Dendritic cell treated with granulocyte-macrophage colony-stimulating factor and Interleukin-4, amounts not matched to agents 40 ng/mL and 50 ng/mL, for 4 days (primary cell): Measurements from ENCODE around the gene SULT2A1.

Experiments used
- H3K27ac Mint-ChIP-seq: one replicate; pipeline ENCODE4 v1.8.0; 2022; ENCODE audit warnings: mild to moderate bottlenecking, mixed read lengths
- H3K27me3 Mint-ChIP-seq: one replicate; pipeline ENCODE4 v1.8.0; 2022; ENCODE audit warnings: mild to moderate bottlenecking, mixed read lengths
- H3K36me3 Mint-ChIP-seq: one replicate; pipeline ENCODE4 v1.8.0; 2022; ENCODE audit warnings: low read depth, mixed read lengths
- H3K4me1 Mint-ChIP-seq: one replicate; pipeline ENCODE4 v1.8.0; 2022; ENCODE audit warnings: low read depth, mixed read lengths
- H3K4me3 Mint-ChIP-seq: one replicate; pipeline ENCODE4 v1.8.0; 2022; ENCODE audit warnings: mild to moderate bottlenecking, moderate library complexity, mixed read lengths
- H3K9me3 Mint-ChIP-seq: one replicate; pipeline ENCODE4 v1.8.0; 2022; ENCODE audit warnings: mixed read lengths
- intact Hi-C: fragments of 100-400 bp; cut with micrococcal nuclease; formaldehyde crosslinking; loops from one replicate; pipeline ENCODE4 v1.15.0; 2022

The SULT2A1 gene

DNA sequence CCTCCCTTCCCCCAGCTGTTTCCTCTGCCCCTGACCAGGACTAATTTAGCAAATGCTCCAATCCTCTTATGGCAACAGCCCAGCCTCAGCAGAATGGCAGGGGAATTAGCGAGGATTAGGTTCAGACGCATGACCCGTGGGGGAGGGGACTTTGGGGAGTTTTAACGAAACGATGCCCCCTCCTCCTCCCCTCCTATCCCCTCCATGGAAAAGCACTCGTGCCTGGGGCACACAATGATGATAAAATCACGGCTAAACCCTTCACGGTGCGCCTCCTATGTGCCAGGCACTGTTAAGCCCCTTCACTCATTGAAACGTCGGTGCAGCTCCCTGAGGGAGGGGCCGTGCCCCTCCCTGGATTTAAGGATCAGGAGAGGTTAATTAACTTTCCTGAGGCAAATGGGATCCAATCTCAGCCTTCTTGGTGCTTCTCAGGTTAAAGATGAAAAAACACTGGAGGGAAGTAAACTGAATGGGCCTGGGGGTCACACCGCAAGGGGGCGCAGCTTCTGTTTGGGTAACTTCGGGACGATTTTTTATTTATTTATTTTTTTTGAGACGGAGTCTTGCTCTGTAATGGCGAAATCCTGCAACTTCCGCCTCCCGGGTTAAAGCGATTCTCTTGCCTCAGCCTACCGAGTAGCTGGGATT, 37.2 kb downstream of the SULT2A1 start:
- H3K9me3 Mint-ChIP-seq: no peaks in the 10 kb centered on the region
- intact Hi-C loops: no loop called here
- H3K27me3 Mint-ChIP-seq: peaks cover 53% of the 10 kb centered on the region
- no peak overlapping the region for H3K4me3 Mint-ChIP-seq
- no peak overlapping the region for H3K27ac Mint-ChIP-seq
- H3K36me3 Mint-ChIP-seq: no peaks in the 10 kb centered on the region
- peaks cover 8% of the 10 kb centered on the region for H3K4me1 Mint-ChIP-seq

- intact Hi-C loops: no loop called here
- Mint-ChIP-seq H3K27ac (no peak overlapping the region), H3K4me3 (no peak overlapping the region), H3K36me3 (no peaks in the 10 kb centered on the region), H3K9me3 (no peaks in the 10 kb centered on the region), H3K27me3 (peaks cover 49% of the 10 kb centered on the region), H3K4me1 (peaks cover 8% of the 10 kb centered on the region)
Observed at GRCh38 chr19:47848425-47848822, 37.7 kb downstream of the SULT2A1 start.

GRCh38 chr19:47842941-47843340, 43.2 kb downstream of the SULT2A1 start:
- intact Hi-C loops: no loop called here
- no peak overlapping the region for H3K4me3 Mint-ChIP-seq
- no peaks in the 10 kb centered on the region for H3K9me3 Mint-ChIP-seq
- no peak overlapping the region for H3K27ac Mint-ChIP-seq
- no peaks in the 10 kb centered on the region for H3K4me1 Mint-ChIP-seq
- peaks cover 12% of the 10 kb centered on the region for H3K27me3 Mint-ChIP-seq
- no peaks in the 10 kb centered on the region for H3K36me3 Mint-ChIP-seq

GRCh38 chr19:47839913-47840312, 46.2 kb downstream of the SULT2A1 start:
- Mint-ChIP-seq H3K36me3 (no peaks in the 10 kb centered on the region), H3K9me3 (no peaks in the 10 kb centered on the region), H3K27ac (no peak overlapping the region), H3K27me3 (peaks cover 4% of the 10 kb centered on the region), H3K4me3 (no peak overlapping the region), H3K4me1 (no peaks in the 10 kb centered on the region)
- intact Hi-C loops: no loop called here

GRCh38 chr19:47839411-47839810, 46.7 kb downstream of the SULT2A1 start:
- Mint-ChIP-seq H3K4me1 (no peaks in the 10 kb centered on the region), H3K9me3 (no peaks in the 10 kb centered on the region), H3K27me3 (peaks cover 4% of the 10 kb centered on the region), H3K36me3 (no peaks in the 10 kb centered on the region), H3K27ac (no peak overlapping the region), H3K4me3 (no peak overlapping the region)
- intact Hi-C loops: no loop called here

DNA sequence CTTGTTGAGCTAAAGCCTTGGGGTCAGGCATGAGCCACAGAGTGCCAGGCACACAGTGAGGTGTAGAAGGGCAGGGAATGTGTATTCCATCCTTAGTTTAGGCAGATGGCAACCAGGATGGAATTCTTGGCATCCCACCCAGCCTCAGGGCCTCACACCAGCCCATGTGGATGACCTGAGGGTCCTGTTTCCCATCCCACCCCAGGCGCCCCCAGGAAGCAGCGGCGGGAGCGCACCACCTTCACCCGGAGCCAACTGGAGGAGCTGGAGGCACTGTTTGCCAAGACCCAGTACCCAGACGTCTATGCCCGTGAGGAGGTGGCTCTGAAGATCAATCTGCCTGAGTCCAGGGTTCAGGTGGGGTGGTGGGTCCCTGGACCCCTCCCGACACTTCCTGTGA, 50.1 kb downstream of the SULT2A1 start:
- no peaks in the 10 kb centered on the region for H3K9me3 Mint-ChIP-seq
- no peaks in the 10 kb centered on the region for H3K4me1 Mint-ChIP-seq
- H3K4me3 Mint-ChIP-seq: no peak overlapping the region
- intact Hi-C loops: no loop called here
- H3K36me3 Mint-ChIP-seq: no peaks in the 10 kb centered on the region
- H3K27ac Mint-ChIP-seq: no peak overlapping the region
- H3K27me3 Mint-ChIP-seq: peaks cover 1% of the 10 kb centered on the region

GRCh38 chr19:47832723-47833122, 53.4 kb downstream of the SULT2A1 start:
- no peak overlapping the region for H3K4me3 Mint-ChIP-seq
- no peaks in the 10 kb centered on the region for H3K36me3 Mint-ChIP-seq
- peaks cover 8% of the 10 kb centered on the region for H3K27me3 Mint-ChIP-seq
- H3K9me3 Mint-ChIP-seq: no peaks in the 10 kb centered on the region
- intact Hi-C loops: no loop called here
- H3K4me1 Mint-ChIP-seq: no peaks in the 10 kb centered on the region
- no peak overlapping the region for H3K27ac Mint-ChIP-seq

DNA sequence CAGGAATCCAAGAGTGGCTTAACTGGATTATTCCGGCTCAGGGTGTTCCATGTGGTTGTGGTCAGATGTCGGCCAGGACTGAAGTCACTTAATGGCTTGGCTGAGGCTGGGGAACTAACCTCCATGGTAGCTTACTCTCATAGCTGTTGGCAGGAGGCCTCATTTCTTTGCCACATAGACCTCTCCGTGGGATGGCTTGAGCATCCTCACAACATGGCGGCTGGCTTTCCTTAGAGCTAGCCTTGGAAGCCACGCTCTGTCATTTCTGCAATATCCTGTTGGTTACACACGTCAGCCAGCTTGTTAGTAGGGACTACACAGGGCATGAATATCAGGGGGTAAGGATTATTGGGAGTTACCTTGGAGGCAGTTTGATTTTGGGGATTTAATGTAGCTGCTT, 59.3 kb downstream of the SULT2A1 start:
- intact Hi-C loops: no loop called here
- no peak overlapping the region for H3K4me3 Mint-ChIP-seq
- H3K4me1 Mint-ChIP-seq: no peaks in the 10 kb centered on the region
- H3K27ac Mint-ChIP-seq: no peak overlapping the region
- H3K9me3 Mint-ChIP-seq: peaks cover 9% of the 10 kb centered on the region
- H3K27me3 Mint-ChIP-seq: peaks cover 11% of the 10 kb centered on the region
- H3K36me3 Mint-ChIP-seq: no peaks in the 10 kb centered on the region

- H3K9me3 Mint-ChIP-seq: peaks cover 9% of the 10 kb centered on the region
- peaks cover 31% of the 10 kb centered on the region for H3K27me3 Mint-ChIP-seq
- H3K27ac Mint-ChIP-seq: no peak overlapping the region
- intact Hi-C loops: no loop called here
- H3K36me3 Mint-ChIP-seq: no peaks in the 10 kb centered on the region
- H3K4me1 Mint-ChIP-seq: peaks cover 8% of the 10 kb centered on the region
- H3K4me3 Mint-ChIP-seq: no peak overlapping the region
Observed at GRCh38 chr19:47824396-47824795, 61.7 kb downstream of the SULT2A1 start.

DNA sequence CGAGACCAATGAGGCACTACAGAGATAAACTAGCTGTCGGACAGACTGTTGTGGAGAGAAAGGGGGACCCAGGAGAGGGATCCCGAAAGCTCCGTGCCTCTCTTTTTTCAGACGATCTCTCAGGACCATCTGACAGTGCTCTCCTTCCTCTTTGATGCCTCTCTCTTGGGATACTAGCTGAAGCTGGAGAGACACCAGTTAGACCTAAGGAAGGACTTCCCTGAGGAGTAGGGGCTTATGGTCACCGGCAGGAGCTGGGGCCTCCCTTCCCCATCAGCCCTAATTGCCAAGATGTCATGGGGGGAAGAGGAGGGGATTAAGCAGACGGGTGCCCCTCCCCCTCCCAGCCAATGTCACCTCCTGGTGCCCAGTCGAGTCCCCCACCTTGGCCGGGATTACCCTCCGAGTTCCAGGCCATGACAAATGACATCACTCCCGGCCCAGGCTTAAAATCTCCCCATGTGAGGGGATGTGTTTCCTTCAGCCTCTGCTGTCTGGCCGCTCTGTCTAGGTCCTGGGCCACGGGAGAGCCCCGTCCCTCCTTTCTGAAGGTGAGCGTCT, 64.6 kb downstream of the SULT2A1 start, which contains the start of gene CRX:
CRX (plus strand) TSS at position 478 of the 561 bp plus-strand sequence. CDS start 12,507 bp downstream, outside the sequence.
- Mint-ChIP-seq H3K4me1 (peaks cover 8% of the 10 kb centered on the region), H3K9me3 (peaks cover under 1% of the 10 kb centered on the region), H3K27me3 (peaks cover 34% of the 10 kb centered on the region), H3K27ac (no peak within 1 kb of the TSS), H3K4me3 (no peak within 1 kb of the TSS), H3K36me3 (no peaks in the 10 kb centered on the region)
- intact Hi-C loops: no loop called here
